Panc1 (cell line): Measurements from ENCODE around the gene PPP1R9A. TPM values are rescaled to one million over a fixed set of nuclear protein-coding genes. Genes with fewer than 3 reads are reported as not detected.

Experiments used
- ATAC-seq: fragments of 200-7000 bp; cut with Tn5 transposase; 2 replicates; pipeline ENCODE4 v1.9.1; 2020; ENCODE audit warnings: mild to moderate bottlenecking, moderate library complexity
- BruUV-seq: library from RNA; stranded (reverse); fragments of 400-500 nt; replicated peaks from 2 replicates; lab custom pipeline; 2021; lab: Mats Ljungman, UMichigan
- CTCF ChIA-PET: fragments of 300-600 bp; sonication (Branson Sonifier 250); formaldehyde crosslinking; loops from one replicate; lab custom pipeline; 2022; ENCODE audit warnings: antibody characterized with exemption; lab: Charles Lee
- POLR2A ChIA-PET: fragments of 300-600 bp; sonication (Branson Sonifier 250); formaldehyde crosslinking; loops from one replicate; lab custom pipeline; 2022; ENCODE audit warnings: antibody characterized with exemption; lab: Charles Lee
- DNase-seq: peaks from one replicate; pipeline ENCODE4 v3.0.0-alpha.2; 2010; ENCODE audit warnings: low read depth, low spot score
- H3K27ac ChIP-seq: 2 replicates; pipeline ENCODE4 v1.5.1; 2011; ENCODE audit warnings: mild to moderate bottlenecking, low read length, inconsistent platforms
- H3K27me3 ChIP-seq: fragments of 200-500 bp; sonication (Bioruptor generic); 2 replicates; pipeline ENCODE4 v1.6.0; 2014; ENCODE audit warnings: low read length, inconsistent platforms; ENCODE audit not compliant: control insufficient read depth, insufficient read depth
- H3K36me3 ChIP-seq: fragments of 200-500 bp; sonication (Bioruptor generic); 2 replicates; pipeline ENCODE4 v1.5.1; 2014; ENCODE audit warnings: inconsistent platforms, mild to moderate bottlenecking, low read length, moderate library complexity; ENCODE audit not compliant: control insufficient read depth, insufficient read depth
- H3K4me1 ChIP-seq: 2 replicates; pipeline ENCODE4 v1.5.1; 2011; ENCODE audit warnings: inconsistent platforms, mild to moderate bottlenecking, low read length, moderate library complexity; ENCODE audit not compliant: control insufficient read depth, insufficient read depth
- H3K4me3 ChIP-seq, 2 experiments: 2 replicates each; pipeline ENCODE4 v1.5.1; 2011 to 2012; ENCODE audit warnings: low read depth in 2 of 2, low read length in 2 of 2, mild to moderate bottlenecking in 2 of 2, inconsistent platforms in 1 of 2, moderate library complexity in 1 of 2
- H3K9me3 ChIP-seq: fragments of 200-500 bp; sonication (Bioruptor generic); 2 replicates; pipeline ENCODE4 v1.5.1; 2014; ENCODE audit warnings: low read depth, mild to moderate bottlenecking, inconsistent platforms, low read length, moderate library complexity; ENCODE audit not compliant: control insufficient read depth, insufficient read depth
- CTCF ChIP-seq: fragments of 450-650 bp; IDR thresholded peaks from 2 replicates; pipeline ENCODE4 v1.5.1; 2017; ENCODE audit warnings: mild to moderate bottlenecking
- POLR2AphosphoS5 ChIP-seq: IDR thresholded peaks from 2 replicates; pipeline ENCODE4 v1.6.1; 2012; ENCODE audit warnings: mild to moderate bottlenecking, low read depth, low read length, moderate library complexity
- SIN3A ChIP-seq: IDR thresholded peaks from 2 replicates; pipeline ENCODE4 v1.6.1; 2012; ENCODE audit warnings: low read depth, mild to moderate bottlenecking, low read length, moderate library complexity, borderline replicate concordance; ENCODE audit not compliant: insufficient read depth
- TCF7L2 ChIP-seq: IDR thresholded peaks from 2 replicates; pipeline ENCODE4 v1.6.1; 2011; ENCODE audit warnings: mild to moderate bottlenecking, low read depth, low read length, inconsistent platforms
- in situ Hi-C: cut with HindIII; loops from 2 replicates; pipeline ENCODE4 v1.10.0; 2016; ENCODE audit warnings: low sequenced_read_pairs, low pct_unique_long_range_greater_than_20kb
- intact Hi-C: fragments of 100-400 bp; cut with micrococcal nuclease; formaldehyde crosslinking; loops from one replicate; pipeline ENCODE4 v1.10.0; 2022; ENCODE audit not compliant: unreplicated experiment
- total RNA-seq: library from RNA; stranded (reverse); gene quantifications from one replicate; pipeline ENCODE4 v1.2.1, GENCODE V29; 2021; ENCODE audit not compliant: unreplicated experiment
- TF ChIP-seq, protein P1 (sequence below), 2 experiments: IDR thresholded peaks; 2 replicates each; pipeline ENCODE4 v1.6.1; 2011 to 2012; ENCODE audit warnings: low read depth in 2 of 2, control low read depth in 1 of 2, low read length in 1 of 2, mild to moderate bottlenecking in 1 of 2, moderate library complexity in 1 of 2; ENCODE audit not compliant: insufficient read depth in 1 of 2

Gene PPP1R9A
- total RNA-seq, 1 experiment from 2014 or later: 5.0 TPM

DNA sequence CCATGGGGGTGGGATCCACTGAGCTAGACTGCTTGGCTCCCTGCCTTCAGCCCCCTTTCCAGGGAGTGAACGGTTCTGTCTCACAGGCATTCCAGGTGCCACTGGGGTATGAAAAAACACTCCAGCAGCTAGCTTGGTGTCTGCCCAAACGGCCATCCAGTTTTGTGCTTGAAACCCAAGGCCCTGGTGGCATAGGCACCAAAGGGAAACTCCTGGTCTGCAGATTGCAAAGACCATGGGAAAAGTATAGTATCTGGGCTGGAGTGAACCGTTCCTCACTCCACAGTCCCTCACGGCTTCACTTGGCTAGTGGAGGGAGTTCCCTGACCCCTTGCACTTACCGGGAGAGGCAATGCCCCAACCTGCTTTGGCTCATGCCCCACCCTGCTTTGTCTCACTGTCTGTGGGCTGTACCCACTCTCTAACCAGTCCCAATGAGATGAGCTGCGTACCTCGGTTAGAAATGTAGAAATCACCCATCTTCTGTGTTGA is 62.7 kb downstream of the PPP1R9A start:
- CTCF ChIA-PET: no interaction called here
- no peak for DNase-seq
- ATAC-seq: no peak
- TF ChIP-seq SIN3A: no peak
- TF ChIP-seq TCF7L2: no peak
- TF ChIP-seq CTCF: no peak
- TF ChIP-seq, protein P1, sequence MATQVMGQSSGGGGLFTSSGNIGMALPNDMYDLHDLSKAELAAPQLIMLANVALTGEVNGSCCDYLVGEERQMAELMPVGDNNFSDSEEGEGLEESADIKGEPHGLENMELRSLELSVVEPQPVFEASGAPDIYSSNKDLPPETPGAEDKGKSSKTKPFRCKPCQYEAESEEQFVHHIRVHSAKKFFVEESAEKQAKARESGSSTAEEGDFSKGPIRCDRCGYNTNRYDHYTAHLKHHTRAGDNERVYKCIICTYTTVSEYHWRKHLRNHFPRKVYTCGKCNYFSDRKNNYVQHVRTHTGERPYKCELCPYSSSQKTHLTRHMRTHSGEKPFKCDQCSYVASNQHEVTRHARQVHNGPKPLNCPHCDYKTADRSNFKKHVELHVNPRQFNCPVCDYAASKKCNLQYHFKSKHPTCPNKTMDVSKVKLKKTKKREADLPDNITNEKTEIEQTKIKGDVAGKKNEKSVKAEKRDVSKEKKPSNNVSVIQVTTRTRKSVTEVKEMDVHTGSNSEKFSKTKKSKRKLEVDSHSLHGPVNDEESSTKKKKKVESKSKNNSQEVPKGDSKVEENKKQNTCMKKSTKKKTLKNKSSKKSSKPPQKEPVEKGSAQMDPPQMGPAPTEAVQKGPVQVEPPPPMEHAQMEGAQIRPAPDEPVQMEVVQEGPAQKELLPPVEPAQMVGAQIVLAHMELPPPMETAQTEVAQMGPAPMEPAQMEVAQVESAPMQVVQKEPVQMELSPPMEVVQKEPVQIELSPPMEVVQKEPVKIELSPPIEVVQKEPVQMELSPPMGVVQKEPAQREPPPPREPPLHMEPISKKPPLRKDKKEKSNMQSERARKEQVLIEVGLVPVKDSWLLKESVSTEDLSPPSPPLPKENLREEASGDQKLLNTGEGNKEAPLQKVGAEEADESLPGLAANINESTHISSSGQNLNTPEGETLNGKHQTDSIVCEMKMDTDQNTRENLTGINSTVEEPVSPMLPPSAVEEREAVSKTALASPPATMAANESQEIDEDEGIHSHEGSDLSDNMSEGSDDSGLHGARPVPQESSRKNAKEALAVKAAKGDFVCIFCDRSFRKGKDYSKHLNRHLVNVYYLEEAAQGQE (IDR thresholded peaks at IDR 0.05; ENCODE audit: insufficient read depth in 1 of 2, low read depth in 2 of 2, low read length in 1 of 2): no peak
- TF ChIP-seq POLR2AphosphoS5: no peak
- no peak overlapping the region for H3K4me3 ChIP-seq
- POLR2A ChIA-PET: interaction anchor here (0.6 kb wide), 1 partner anchor 102 kb away, joined by 3 read pairs; no protein-coding TSS in a partner anchor
- H3K9me3 ChIP-seq: no peaks in the 10 kb centered on the region
- no peaks in the 10 kb centered on the region for H3K4me1 ChIP-seq
- BruUV-seq: no TSS peak
- intact Hi-C loops: no loop called here
- no peak overlapping the region for H3K27ac ChIP-seq
- H3K27me3 ChIP-seq: no peaks in the 10 kb centered on the region
- in situ Hi-C loops: no loop called here
- no peaks in the 10 kb centered on the region for H3K36me3 ChIP-seq

- POLR2A ChIA-PET: no interaction called here
Measured at GRCh38 chr7:94971051-94971867, 63.9 kb downstream of the PPP1R9A start.

More at GRCh38 chr7:94971051-94971867, 63.9 kb downstream of the PPP1R9A start:
- Histone ChIP-seq H3K36me3 (no peaks in the 10 kb centered on the region), H3K4me1 (no peaks in the 10 kb centered on the region), H3K27me3 (no peaks in the 10 kb centered on the region), H3K4me3 (no peak overlapping the region), H3K27ac (no peak overlapping the region), H3K9me3 (no peaks in the 10 kb centered on the region)
- CTCF ChIA-PET: no interaction called here
- ATAC-seq (no peak), DNase-seq (no peak)
- intact Hi-C loops: no loop called here
- in situ Hi-C loops: no loop called here
- BruUV-seq: no TSS peak
- TF ChIP-seq SIN3A (no peak), CTCF (no peak), POLR2AphosphoS5 (no peak), TCF7L2 (no peak)
- TF ChIP-seq, protein P1 (IDR thresholded peaks at IDR 0.05; ENCODE audit: insufficient read depth in 1 of 2, low read depth in 2 of 2, low read length in 1 of 2): no peak
